Left renal cortex interstitium (tissue), 4 donors: ENCODE measurements around the gene NR3C2. TPM values are rescaled to one million over a fixed set of nuclear protein-coding genes. Genes with fewer than 3 reads are reported as not detected.
"Not testable (repeated sequence)": the region's sequence is repeated elsewhere in the genome, so short reads cannot be mapped to it uniquely, and the experiment has no call there.

ENCODE experiments used
- DNase-seq, 4 donors: peaks; one replicate each; pipeline ENCODE4 v3.0.0-alpha.2; 2013; ENCODE audit warnings: low read depth in 4 of 4, low spot score in 2 of 4, missing footprints in 1 of 4
- polyA plus RNA-seq, 4 donors: library from polyadenylated mRNA; unstranded; fragments of 120-200 nt; gene quantifications; one replicate each; pipeline ENCODE4 v1.2.1, GENCODE V29; 2013; ENCODE audit not compliant: insufficient read length in 4 of 4

Gene NR3C2
- polyA plus RNA-seq, 4 donors: 14.0 to 20.0 (median 16.0) TPM

GRCh38 chr4:148227147-148227546 lies 215.1 kb downstream of the NR3C2 start:
- DNase-seq: no peak

GRCh38 chr4:148226341-148226740 lies 215.9 kb downstream of the NR3C2 start:
- DNase-seq: no peak

DNA sequence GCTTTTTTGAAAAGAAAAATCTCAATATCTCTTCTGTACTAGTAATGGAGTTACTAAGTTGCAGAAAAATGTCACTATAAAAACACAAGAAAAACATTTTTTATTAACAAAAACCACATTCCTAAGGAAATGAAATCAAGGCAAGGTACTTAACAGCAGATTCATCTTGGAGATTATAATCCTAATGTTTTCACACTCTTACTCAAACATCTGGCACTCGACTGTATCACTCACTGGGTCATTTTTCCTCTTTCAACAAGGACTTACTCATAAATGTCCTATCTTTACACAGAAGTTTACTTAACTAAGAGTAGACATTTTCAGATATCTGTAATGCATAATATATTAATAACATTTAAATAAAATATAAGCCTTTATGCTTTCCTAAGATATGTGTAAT lies 216.6 kb downstream of the NR3C2 start:
- DNase-seq: no peak

DNA sequence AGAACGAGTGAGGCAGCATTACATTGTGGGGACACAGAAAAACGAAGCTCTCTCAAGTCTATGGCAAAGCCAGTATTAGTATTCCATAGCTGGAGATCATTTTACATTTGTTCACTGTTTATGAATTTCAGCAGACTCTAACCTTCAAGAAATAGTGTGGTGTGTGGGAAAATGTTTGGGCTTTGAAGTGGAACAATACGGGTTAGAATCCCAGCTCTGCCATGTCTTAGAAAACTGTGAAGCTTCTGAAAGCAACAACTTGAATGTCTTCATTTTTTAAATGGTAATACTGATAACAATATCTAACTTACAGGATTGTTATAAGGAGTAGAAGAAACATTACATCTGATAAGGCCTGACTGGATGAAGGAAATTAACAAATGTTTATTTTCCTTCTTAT lies 217.7 kb downstream of the NR3C2 start:
- DNase-seq: no peak

GRCh38 chr4:148222991-148223660 lies 219.1 kb downstream of the NR3C2 start:
- no peak for DNase-seq

GRCh38 chr4:148216866-148217814 lies 225.1 kb downstream of the NR3C2 start:
- DNase-seq: no peak

DNA sequence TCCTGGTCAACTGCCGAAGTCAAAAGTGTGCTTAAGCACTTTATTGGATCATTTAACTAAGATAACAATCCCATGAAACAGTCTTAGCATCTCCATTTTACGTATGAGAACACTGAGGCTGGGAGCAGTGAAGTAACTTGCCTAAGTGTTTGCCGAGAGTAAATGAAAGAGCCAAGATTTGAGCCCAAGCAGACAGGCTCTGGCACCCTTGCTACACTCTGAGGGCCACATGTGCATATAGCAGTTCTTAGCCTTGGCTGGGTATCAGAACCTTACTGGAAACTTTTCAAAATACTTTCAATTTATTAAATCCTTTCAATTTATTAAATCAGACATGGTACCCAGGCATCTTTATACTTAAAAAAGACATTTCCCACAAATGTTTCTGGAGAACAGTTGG lies 225.9 kb downstream of the NR3C2 start:
- no peak for DNase-seq

GRCh38 chr4:148215202-148215601 lies 227.0 kb downstream of the NR3C2 start:
- no peak for DNase-seq

GRCh38 chr4:148214529-148215166 lies 227.6 kb downstream of the NR3C2 start:
- no peak for DNase-seq

DNA sequence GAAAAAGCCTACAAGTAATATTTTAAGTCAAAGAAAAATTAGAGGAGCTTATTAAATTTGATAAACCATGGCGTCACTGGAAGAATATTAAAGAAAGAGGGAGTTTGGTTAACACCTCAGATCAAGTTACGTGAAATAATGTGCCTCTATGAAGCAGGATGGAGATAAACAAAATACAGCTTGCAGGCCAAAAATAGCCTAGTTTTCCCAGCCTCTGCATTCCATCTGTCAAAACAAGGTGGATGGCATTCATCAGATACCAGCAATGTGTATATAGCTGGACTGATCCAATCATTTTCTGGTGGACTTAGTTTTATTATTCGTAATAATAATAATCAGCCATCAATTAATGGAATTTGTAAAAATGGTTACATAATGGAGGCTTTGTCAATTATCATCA lies 230.7 kb downstream of the NR3C2 start:
- no peak for DNase-seq

- DNase-seq: no peak
Measured at GRCh38 chr4:148210661-148211060, 231.6 kb downstream of the NR3C2 start.

GRCh38 chr4:148207068-148207467 lies 235.1 kb downstream of the NR3C2 start:
- DNase-seq: no peak

- DNase-seq: no peak
Measured at GRCh38 chr4:148205476-148205875, 236.7 kb downstream of the NR3C2 start.

- no peak for DNase-seq
Measured at GRCh38 chr4:148204892-148205291, 237.3 kb downstream of the NR3C2 start.

DNA sequence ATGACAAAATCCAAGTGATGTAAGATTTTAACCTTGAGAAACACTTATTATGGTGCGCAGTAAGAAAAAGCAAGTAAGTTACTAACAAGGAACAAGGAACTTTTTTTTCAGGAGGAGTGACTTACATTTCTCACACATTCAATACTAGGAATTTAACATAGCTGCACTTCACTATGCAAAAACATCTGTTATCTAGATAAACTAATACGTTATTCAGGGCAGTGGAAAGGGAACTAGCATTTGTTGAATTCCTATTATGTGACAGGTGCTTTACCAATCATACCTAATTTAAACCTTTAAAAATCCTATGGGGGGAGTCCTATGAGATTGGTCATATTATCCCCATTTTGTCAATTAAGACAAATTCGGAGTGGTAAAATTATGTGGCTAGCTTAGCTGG lies 238.0 kb downstream of the NR3C2 start:
- no peak for DNase-seq

GRCh38 chr4:148203056-148203898 lies 238.9 kb downstream of the NR3C2 start:
- peak in 1 of 4 donors; percentile 63 for DNase-seq

DNA sequence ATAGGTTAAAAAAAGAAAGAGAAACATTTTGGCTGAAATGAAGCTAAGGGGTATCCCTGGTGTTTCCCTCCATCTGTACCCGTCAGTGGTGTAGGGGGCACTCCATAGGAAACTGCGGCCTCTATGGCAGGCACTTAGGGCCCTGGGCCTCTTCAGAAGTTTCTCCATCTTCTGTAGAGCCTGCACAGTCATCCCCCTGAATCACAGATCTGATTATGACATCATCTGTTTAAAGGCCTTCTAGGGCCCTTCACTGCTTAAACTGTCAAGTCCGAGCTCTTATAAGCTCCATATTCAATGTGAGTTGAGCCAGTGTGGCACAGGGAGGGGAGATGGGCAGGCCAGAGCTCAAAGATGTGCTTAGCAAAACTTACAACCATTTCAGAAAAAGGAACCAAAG lies 241.3 kb downstream of the NR3C2 start:
- DNase-seq: no peak

GRCh38 chr4:148196164-148196563 lies 246.1 kb downstream of the NR3C2 start:
- DNase-seq: no peak

DNA sequence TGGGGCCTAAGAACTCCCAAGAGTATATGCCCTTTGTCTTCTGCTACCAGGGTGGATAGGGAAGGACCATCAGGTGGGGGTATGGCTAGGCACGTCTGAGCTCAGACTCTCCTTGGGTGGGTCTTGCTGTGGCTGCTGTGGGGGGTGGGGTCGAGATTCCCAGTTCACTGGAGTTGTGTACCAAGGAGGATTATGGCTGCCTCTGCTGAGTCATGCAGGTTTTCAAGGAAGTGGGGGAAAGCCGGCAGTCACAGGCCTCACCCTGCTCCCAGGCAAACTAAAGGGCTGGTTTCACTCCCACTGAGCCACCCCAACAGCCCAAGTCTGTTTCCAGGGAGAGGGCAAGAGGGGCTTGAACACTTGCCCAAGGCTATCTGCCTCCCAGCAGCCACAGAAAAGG lies 249.7 kb downstream of the NR3C2 start:
- DNase-seq: no peak

DNA sequence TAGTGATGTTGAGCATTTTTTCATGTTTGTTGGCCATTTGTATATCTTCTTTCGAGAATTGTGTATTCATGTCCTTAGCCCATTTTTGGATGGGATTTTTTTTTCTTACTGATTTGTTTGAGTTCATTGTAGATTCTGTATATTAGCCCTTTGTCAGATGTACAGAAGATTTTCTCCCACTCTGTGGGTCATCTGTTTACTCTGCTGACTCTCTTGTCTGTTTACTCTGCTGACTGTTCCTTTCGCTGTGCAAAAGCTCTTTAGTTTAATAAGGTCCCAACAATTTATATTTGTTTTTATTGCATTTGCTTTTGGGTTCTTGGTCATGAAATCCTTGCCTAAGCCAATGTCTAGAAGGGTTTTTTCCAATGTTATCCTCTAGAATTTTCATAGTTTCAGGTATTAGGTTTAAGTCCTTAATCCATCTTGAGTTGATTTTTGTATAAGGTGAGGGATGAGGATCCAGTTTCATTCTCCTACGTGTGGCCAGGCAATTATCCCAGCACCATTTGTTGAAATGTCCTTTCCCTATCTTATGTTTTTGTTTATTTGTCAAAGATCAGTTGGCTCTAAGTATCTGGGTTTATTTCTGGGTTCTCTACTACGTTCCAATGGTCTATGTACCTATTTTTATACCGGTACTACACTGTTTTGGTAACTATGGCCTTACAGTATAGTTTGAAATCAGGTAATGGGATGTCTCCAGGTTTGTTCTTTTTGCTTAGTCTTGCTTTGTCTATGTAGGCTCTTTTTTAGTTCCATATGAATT lies 254.6 kb downstream of the NR3C2 start:
- not testable (repeated sequence) for DNase-seq
